GM23248 (cell line): ENCODE data around the gene SPEG. TPM values are rescaled to one million over a fixed set of nuclear protein-coding genes. Genes with fewer than 3 reads are reported as not detected.

Source experiments
- DNase-seq: peaks from one replicate; pipeline ENCODE4 v3.0.0-alpha.2; 2015
- H2AFZ ChIP-seq: fragments of 200-600 bp; sonication (generic); 2 replicates; pipeline ENCODE4 v1.6.1; 2016; ENCODE audit warnings: antibody characterized with exemption
- H3F3A ChIP-seq: fragments of 200-600 bp; sonication (generic); 2 replicates; pipeline ENCODE4 v1.6.1; 2016; ENCODE audit warnings: mild to moderate bottlenecking, antibody characterized with exemption, mixed run types; ENCODE audit not compliant: insufficient read depth
- H3K27ac ChIP-seq: fragments of 200-600 bp; sonication (generic); 2 replicates; pipeline ENCODE4 v1.5.1; 2016; ENCODE audit warnings: mild to moderate bottlenecking
- H3K27me3 ChIP-seq: fragments of 200-600 bp; sonication (generic); replicated peaks from 2 replicates; pipeline ENCODE4 v1.6.1; 2016; ENCODE audit warnings: mild to moderate bottlenecking; ENCODE audit not compliant: insufficient read depth
- H3K36me3 ChIP-seq: fragments of 200-600 bp; sonication (generic); 2 replicates; pipeline ENCODE4 v1.6.1; 2016; ENCODE audit warnings: low read depth, mild to moderate bottlenecking
- H3K4me1 ChIP-seq: fragments of 200-600 bp; sonication (generic); 2 replicates; pipeline ENCODE4 v1.6.1; 2016; ENCODE audit warnings: mild to moderate bottlenecking; ENCODE audit not compliant: insufficient read depth
- H3K4me2 ChIP-seq: fragments of 200-600 bp; sonication (generic); one replicate; pipeline ENCODE4 v1.6.1; 2016; ENCODE audit warnings: mild to moderate bottlenecking; ENCODE audit not compliant: unreplicated experiment
- H3K4me3 ChIP-seq: fragments of 200-600 bp; sonication (generic); 2 replicates; pipeline ENCODE4 v1.5.1; 2016; ENCODE audit warnings: mild to moderate bottlenecking
- H3K79me2 ChIP-seq: fragments of 200-600 bp; sonication (generic); 2 replicates; pipeline ENCODE4 v1.6.1; 2016; ENCODE audit warnings: mild to moderate bottlenecking; ENCODE audit not compliant: insufficient read depth
- H3K9ac ChIP-seq: fragments of 200-600 bp; sonication (generic); 2 replicates; pipeline ENCODE4 v1.6.1; 2016; ENCODE audit warnings: mild to moderate bottlenecking
- H3K9me2 ChIP-seq: fragments of 200-600 bp; sonication (generic); 2 replicates; pipeline ENCODE4 v1.6.1; 2016; ENCODE audit warnings: mixed run types, mild to moderate bottlenecking, moderate library complexity; ENCODE audit not compliant: insufficient read depth
- H3K9me3 ChIP-seq: fragments of 200-600 bp; sonication (generic); one replicate; pipeline ENCODE4 v1.6.1; 2017; ENCODE audit warnings: low read depth
- H4K20me1 ChIP-seq: fragments of 200-600 bp; sonication (generic); 2 replicates; pipeline ENCODE4 v1.6.0; 2016; ENCODE audit not compliant: insufficient read depth
- EZH2 ChIP-seq: fragments of 200-600 bp; sonication (generic); IDR thresholded peaks from 2 replicates; pipeline ENCODE4 v1.6.1; 2018; ENCODE audit warnings: antibody characterized with exemption, mild to moderate bottlenecking; ENCODE audit not compliant: insufficient read depth, poor library complexity, severe bottlenecking
- EZH2phosphoT487 ChIP-seq: fragments of 200-600 bp; sonication (generic); IDR thresholded peaks from 2 replicates; pipeline ENCODE4 v1.6.1; 2018; ENCODE audit warnings: antibody characterized with exemption, moderate library complexity, mild to moderate bottlenecking, low read depth; ENCODE audit not compliant: insufficient read depth
- WGBS, 2 experiments: methylation state at CpG; one replicate each; pipeline ENCODE4 v1.1.6; 2015 to 2017; ENCODE audit warnings: low lambda C conversion rate in 2 of 2, low coverage in 1 of 2; ENCODE audit errors: missing lambda C conversion rate in 2 of 2; 5-methylcytosine and 5-hydroxymethylcytosine counted together
- in situ Hi-C: fragments of 300-500 bp; cut with MboI; formaldehyde crosslinking; loops from 2 replicates; pipeline ENCODE4 v1.15.0; 2020
- polyA plus RNA-seq: library from polyadenylated mRNA; unstranded; fragments of >200 nt; fragmentation: Nextera tagmentation; extraction: Ambion mirVana; gene quantifications from 2 replicates; pipeline ENCODE4 v1.2.1, GENCODE V29; 2016
- total RNA-seq: library from RNA; depleted of rRNA; stranded (reverse); fragments of >200 nt; shearing (Covaris generic); gene quantifications from 2 replicates; pipeline ENCODE4 v1.2.3, GENCODE V29; 2014

The SPEG gene
- total and polyA plus RNA-seq, 2 experiments from 2014 or later: 9.4 to 26.5 TPM

- Histone ChIP-seq H3K36me3 (no peaks in the 10 kb centered on the region), H3K4me2 (no peak overlapping the region), H3K4me3 (no peak overlapping the region), H3K9me3 (no peaks in the 10 kb centered on the region), H2AFZ (no peak overlapping the region), H4K20me1 (no peaks in the 10 kb centered on the region), H3K27me3 (peaks cover 17% of the 10 kb centered on the region), H3F3A (no peaks in the 10 kb centered on the region), H3K79me2 (no peaks in the 10 kb centered on the region), H3K27ac (no peak overlapping the region), H3K9ac (no peak overlapping the region), H3K9me2 (no peaks in the 10 kb centered on the region), H3K4me1 (peaks cover 9% of the 10 kb centered on the region)
- TF ChIP-seq EZH2 (no peak), EZH2phosphoT487 (no peak)
- no peak for DNase-seq
- in situ Hi-C loops: no loop called here
- WGBS, 2 experiments: 77% methylated on average over 17 of the region's 17 CpGs
These were observed 81.4 kb downstream of the SPEG start for GRCh38 chr2:219515874-219516629.

DNA sequence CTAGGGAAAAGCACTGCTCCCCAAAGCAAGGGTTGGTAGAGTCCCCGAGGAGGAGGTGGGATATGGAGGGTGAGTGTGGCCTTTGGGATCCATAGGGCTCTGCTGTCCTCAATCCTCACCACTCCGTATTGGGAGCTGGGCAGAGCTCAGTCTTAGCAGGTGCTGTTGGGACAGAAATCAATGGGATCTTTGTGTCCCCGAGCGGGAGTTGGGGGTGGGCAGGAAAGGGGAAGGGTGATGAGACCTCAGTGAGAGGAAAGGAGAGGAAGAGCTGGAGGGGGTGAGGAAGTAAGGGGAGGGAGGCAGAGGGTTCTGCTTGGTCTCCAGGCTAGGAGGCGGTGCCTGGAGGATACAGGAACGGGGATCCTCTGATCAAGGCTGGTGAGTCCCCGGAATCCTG is 82.2 kb downstream of the SPEG start:
- WGBS, 2 experiments: 84 to 91% methylated on average over 4 to 7 of the region's 7 CpGs
- peaks cover 17% of the 10 kb centered on the region for H3K4me1 ChIP-seq

GRCh38 chr2:219517954-219518778 is 83.5 kb downstream of the SPEG start:
- no peaks in the 10 kb centered on the region for H3K9me2 ChIP-seq
- H3F3A ChIP-seq: peaks cover 5% of the 10 kb centered on the region; the same call in 1 of the 2 replicates
- H3K27me3 ChIP-seq: peaks cover 12% of the 10 kb centered on the region
- H3K4me3 ChIP-seq: no peak overlapping the region
- 60 to 67% methylated on average over 9 to 10 of the region's 10 CpGs for WGBS, 2 experiments
- H3K27ac ChIP-seq: no peak overlapping the region
- no peaks in the 10 kb centered on the region for H3K9me3 ChIP-seq
- H3K79me2 ChIP-seq: no peaks in the 10 kb centered on the region
- no peak for DNase-seq
- H3K9ac ChIP-seq: no peak overlapping the region
- no peaks in the 10 kb centered on the region for H3K36me3 ChIP-seq
- no peak overlapping the region for H3K4me2 ChIP-seq
- TF ChIP-seq EZH2 (no peak), EZH2phosphoT487 (no peak)
- in situ Hi-C loops: no loop called here
- peaks cover 19% of the 10 kb centered on the region for H3K4me1 ChIP-seq
- no peaks in the 10 kb centered on the region for H4K20me1 ChIP-seq
- H2AFZ ChIP-seq: no peak overlapping the region

More for the DNA sequence above, 82.2 kb downstream of the SPEG start:
- no peak for TF ChIP-seq EZH2phosphoT487
- TF ChIP-seq EZH2: no peak
- in situ Hi-C loops: no loop called here
- H3K79me2 ChIP-seq: no peaks in the 10 kb centered on the region
- peaks cover 3% of the 10 kb centered on the region; the same call in 1 of the 2 replicates for H3F3A ChIP-seq
- H4K20me1 ChIP-seq: no peaks in the 10 kb centered on the region
- no peak overlapping the region for H3K4me2 ChIP-seq
- no peak overlapping the region for H3K4me3 ChIP-seq
- H3K36me3 ChIP-seq: no peaks in the 10 kb centered on the region
- H3K9me2 ChIP-seq: no peaks in the 10 kb centered on the region
- H3K9ac ChIP-seq: no peak overlapping the region
- H3K27me3 ChIP-seq: peaks cover 17% of the 10 kb centered on the region
- H2AFZ ChIP-seq: no peak overlapping the region
- H3K9me3 ChIP-seq: no peaks in the 10 kb centered on the region
- H3K27ac ChIP-seq: no peak overlapping the region
- DNase-seq: no peak

GRCh38 chr2:219519526-219519916 is 84.9 kb downstream of the SPEG start:
- 92% methylated on average over 9 of the region's 9 CpGs for WGBS, 2 experiments
- H3K9me2 ChIP-seq: no peaks in the 10 kb centered on the region
- H4K20me1 ChIP-seq: no peaks in the 10 kb centered on the region

More at GRCh38 chr2:219519526-219519916, 84.9 kb downstream of the SPEG start:
- no peak for DNase-seq
- Histone ChIP-seq H3F3A (peaks cover 5% of the 10 kb centered on the region; the same call in 1 of the 2 replicates), H3K4me2 (no peak overlapping the region), H3K27ac (no peak overlapping the region), H3K79me2 (no peaks in the 10 kb centered on the region), H3K9ac (no peak overlapping the region), H3K9me3 (no peaks in the 10 kb centered on the region), H3K4me3 (no peak overlapping the region), H2AFZ (no peak overlapping the region), H3K36me3 (no peaks in the 10 kb centered on the region), H3K27me3 (no peaks in the 10 kb centered on the region), H3K4me1 (peaks cover 19% of the 10 kb centered on the region)
- no peak for TF ChIP-seq EZH2phosphoT487
- TF ChIP-seq EZH2: no peak
- in situ Hi-C loops: no loop called here
